B cell (primary cell): ENCODE data around the gene LDB3. TPM values are rescaled to one million over a fixed set of nuclear protein-coding genes. Genes with fewer than 3 reads are reported as not detected.

ENCODE experiments used
- ATAC-seq: fragments of 200-7000 bp; cut with Tn5 transposase; one replicate; pipeline ENCODE4 v1.10.0; 2021; ENCODE audit warnings: low read depth, mild to moderate bottlenecking, moderate number of reproducible peaks, moderate library complexity
- CTCF ChIA-PET: fragments of 350-600 bp; sonication (Branson Sonifier 250); formaldehyde crosslinking; loops from one replicate; lab custom pipeline; 2021; ENCODE audit warnings: antibody characterized with exemption, inconsistent platforms; lab: Charles Lee
- POLR2A ChIA-PET: fragments of 350-600 bp; sonication (Branson Sonifier 250); formaldehyde crosslinking; loops from one replicate; lab custom pipeline; 2021; ENCODE audit warnings: antibody characterized with exemption; lab: Charles Lee
- DNase-seq: peaks from one replicate; pipeline ENCODE4 v3.0.0; 2013
- H2AFZ ChIP-seq: 2 replicates; pipeline ENCODE4 v1.6.1; 2012; ENCODE audit warnings: mild to moderate bottlenecking, low read depth, low read length; ENCODE audit not compliant: insufficient read depth, poor library complexity, severe bottlenecking
- H3K27ac ChIP-seq, 2 donors: 1 replicate in 1 of 2; 2 replicates in 1 of 2; pipeline ENCODE4 v1.5.1; 2012 to 2013; ENCODE audit warnings: low read length in 2 of 2, mild to moderate bottlenecking in 2 of 2, moderate library complexity in 1 of 2
- H3K27me3 ChIP-seq, 4 experiments: fragments of 200-600 bp in 1 of 4; sonication (generic) in 1 of 4; replicated peaks in 1 of 4; 1 replicate in 2 of 4; 2 replicates in 2 of 4; pipeline versions ENCODE4 v1.6.1 to v1.7.0; 2013 to 2016; ENCODE audit warnings: low read length in 3 of 4, mild to moderate bottlenecking in 2 of 4, mixed read lengths in 1 of 4, moderate library complexity in 1 of 4; ENCODE audit not compliant: insufficient read depth in 4 of 4, control insufficient read depth in 3 of 4; ENCODE audit errors: control extremely low read depth in 1 of 4
- H3K36me3 ChIP-seq, 2 experiments: replicated peaks in 1 of 2; 1 replicate in 1 of 2; 2 replicates in 1 of 2; pipeline versions ENCODE4 v1.6.1 to v1.7.1; 2013; ENCODE audit warnings: low read length in 1 of 2; ENCODE audit not compliant: insufficient read depth in 2 of 2, control insufficient read depth in 1 of 2; ENCODE audit errors: control extremely low read depth in 1 of 2, extremely low read depth in 1 of 2
- H3K4me1 ChIP-seq, 2 donors: fragments of 200-600 bp in 1 of 2; sonication (generic) in 1 of 2; 1 replicate in 1 of 2; 2 replicates in 1 of 2; pipeline versions ENCODE4 v1.5.1 to v1.6.1; 2013 to 2017; ENCODE audit warnings: low read length in 2 of 2; ENCODE audit not compliant: control insufficient read depth in 2 of 2, insufficient read depth in 2 of 2
- H3K4me2 ChIP-seq: replicated peaks from 2 replicates; pipeline ENCODE3; 2012; ENCODE audit warnings: mild to moderate bottlenecking, low read depth, low read length; ENCODE audit not compliant: poor library complexity, severe bottlenecking
- H3K4me3 ChIP-seq, 5 experiments: fragments of 200-600 bp in 1 of 5; sonication (generic) in 1 of 5; 1 replicate in 3 of 5; 2 replicates in 2 of 5; pipeline versions ENCODE4 v1.5.1 to v1.7.0; 2011 to 2016; ENCODE audit warnings: low read length in 4 of 5, mild to moderate bottlenecking in 4 of 5, low read depth in 2 of 5, control low read depth in 1 of 5, moderate library complexity in 1 of 5; ENCODE audit not compliant: insufficient read depth in 1 of 5; ENCODE audit errors: control extremely low read depth in 1 of 5, extremely low read depth in 1 of 5
- H3K79me2 ChIP-seq: fragments of 200-600 bp; sonication (generic); one replicate; pipeline ENCODE4 v1.6.0; 2016; ENCODE audit warnings: low read length; ENCODE audit not compliant: control insufficient read depth, insufficient read depth
- H3K9ac ChIP-seq: fragments of 200-600 bp; sonication (generic); 2 replicates; pipeline ENCODE4 v1.6.1; 2017; ENCODE audit warnings: mild to moderate bottlenecking, low read length, moderate library complexity
- H3K9me3 ChIP-seq, 3 donors: one replicate each; pipeline versions ENCODE4 v1.6.1 to v1.7.1; 2013; ENCODE audit warnings: low read length in 2 of 3; ENCODE audit not compliant: control insufficient read depth in 2 of 3, insufficient read depth in 1 of 3; ENCODE audit errors: control extremely low read depth in 1 of 3
- H4K20me1 ChIP-seq: 2 replicates; pipeline ENCODE4 v1.6.0; 2012; ENCODE audit warnings: mild to moderate bottlenecking, low read length; ENCODE audit not compliant: insufficient read depth, control insufficient read depth, poor library complexity, severe bottlenecking
- H3K27ac Mint-ChIP-seq: one replicate; pipeline ENCODE4 v1.8.0; 2021; ENCODE audit warnings: mixed read lengths
- H3K27me3 Mint-ChIP-seq: one replicate; pipeline ENCODE4 v1.8.0; 2021; ENCODE audit warnings: mixed read lengths
- H3K4me1 Mint-ChIP-seq: one replicate; pipeline ENCODE4 v1.8.0; 2021; ENCODE audit warnings: mixed read lengths
- H3K4me3 Mint-ChIP-seq: one replicate; pipeline ENCODE4 v1.8.0; 2021; ENCODE audit warnings: mixed read lengths
- H3K9me3 Mint-ChIP-seq: one replicate; pipeline ENCODE4 v1.8.0; 2022; ENCODE audit warnings: mixed read lengths; ENCODE audit not compliant: insufficient read depth
- EZH2 ChIP-seq: IDR thresholded peaks from 2 replicates; pipeline ENCODE4 v1.6.1; 2012; ENCODE audit warnings: borderline replicate concordance, low read depth, mild to moderate bottlenecking, moderate library complexity, low read length; ENCODE audit not compliant: insufficient read depth, poor library complexity, severe bottlenecking
- WGBS: methylation state at CpG from one replicate; pipeline ENCODE4 v1.1.5; 2013; ENCODE audit warnings: missing lambda C conversion rate; ENCODE audit not compliant: insufficient coverage; 5-methylcytosine and 5-hydroxymethylcytosine counted together
- intact Hi-C: fragments of 100-400 bp; cut with micrococcal nuclease; formaldehyde crosslinking; loops from one replicate; pipeline ENCODE4 v1.10.0; 2022
- polyA plus RNA-seq: library from polyadenylated mRNA; depleted of rRNA; stranded (reverse); fragments of >200 nt; gene quantifications from 2 replicates; pipeline ENCODE4 v1.2.3, GENCODE V29; 2012
- total RNA-seq, 2 donors: library from RNA; stranded (reverse); fragments of 120-200 nt in 1 of 2; gene quantifications; 1 replicate in 1 of 2; 2 replicates in 1 of 2; pipeline versions ENCODE4 v1.2.3 to v1.2.4, GENCODE V29; 2013 to 2022
- TF ChIP-seq, protein P1 (sequence below): fragments of 200-600 bp; IDR thresholded peaks from one replicate; pipeline ENCODE4 v1.8.0; 2022; ENCODE audit warnings: antibody characterized with exemption, mild to moderate bottlenecking

LDB3 gene
- total and polyA plus RNA-seq, 2 donors (not counting 1 experiment from before 2014, with no cell fraction given): 0.01 to 0.07 TPM

- no peak overlapping the region for H2AFZ ChIP-seq
- no peaks in the 10 kb centered on the region for H3K27me3 Mint-ChIP-seq
- H3K4me1 ChIP-seq: peaks cover 0 to under 1% of the 10 kb centered on the region in 2 donors
- no peak overlapping the region for H3K27ac ChIP-seq
- H3K4me1 Mint-ChIP-seq: peaks cover 2% of the 10 kb centered on the region
- H3K36me3 ChIP-seq: no peaks in the 10 kb centered on the region
- H3K4me2 ChIP-seq: no peak overlapping the region
- no peak for ATAC-seq
- no peaks in the 10 kb centered on the region for H3K79me2 ChIP-seq
- no peaks in the 10 kb centered on the region for H3K9me3 ChIP-seq
- DNase-seq: no peak
- 93% methylated on average over 8 of the region's 10 CpGs for WGBS
- no peaks in the 10 kb centered on the region for H3K27me3 ChIP-seq
- H3K27ac Mint-ChIP-seq: no peak overlapping the region
- ChIA-PET POLR2A (no interaction called here), CTCF (no interaction called here)
- no peak for TF ChIP-seq EZH2
- TF ChIP-seq, protein P1, sequence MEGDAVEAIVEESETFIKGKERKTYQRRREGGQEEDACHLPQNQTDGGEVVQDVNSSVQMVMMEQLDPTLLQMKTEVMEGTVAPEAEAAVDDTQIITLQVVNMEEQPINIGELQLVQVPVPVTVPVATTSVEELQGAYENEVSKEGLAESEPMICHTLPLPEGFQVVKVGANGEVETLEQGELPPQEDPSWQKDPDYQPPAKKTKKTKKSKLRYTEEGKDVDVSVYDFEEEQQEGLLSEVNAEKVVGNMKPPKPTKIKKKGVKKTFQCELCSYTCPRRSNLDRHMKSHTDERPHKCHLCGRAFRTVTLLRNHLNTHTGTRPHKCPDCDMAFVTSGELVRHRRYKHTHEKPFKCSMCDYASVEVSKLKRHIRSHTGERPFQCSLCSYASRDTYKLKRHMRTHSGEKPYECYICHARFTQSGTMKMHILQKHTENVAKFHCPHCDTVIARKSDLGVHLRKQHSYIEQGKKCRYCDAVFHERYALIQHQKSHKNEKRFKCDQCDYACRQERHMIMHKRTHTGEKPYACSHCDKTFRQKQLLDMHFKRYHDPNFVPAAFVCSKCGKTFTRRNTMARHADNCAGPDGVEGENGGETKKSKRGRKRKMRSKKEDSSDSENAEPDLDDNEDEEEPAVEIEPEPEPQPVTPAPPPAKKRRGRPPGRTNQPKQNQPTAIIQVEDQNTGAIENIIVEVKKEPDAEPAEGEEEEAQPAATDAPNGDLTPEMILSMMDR: no peak
- H3K4me3 Mint-ChIP-seq: no peak overlapping the region
- intact Hi-C loops: no loop called here
- no peak overlapping the region for H3K4me3 ChIP-seq
- no peaks in the 10 kb centered on the region for H3K9me3 Mint-ChIP-seq
- H3K9ac ChIP-seq: no peak overlapping the region
- H4K20me1 ChIP-seq: no peaks in the 10 kb centered on the region
These were observed 4.6 kb upstream of the LDB3 start for GRCh38 chr10:86663576-86664339.
